ENCODE data around the gene LRRIQ1.

- TF ChIP-seq CTCF (IDR thresholded peaks at IDR 0.05), result no peak
- no peak for TF ChIP-seq EP300 (IDR thresholded peaks at IDR 0.05)
Observed at GRCh38 chr12:85257671-85258070, 221.5 kb downstream of the LRRIQ1 start.
